ENCODE results near the gene NT5C1A. TPM values are rescaled to one million over a fixed set of nuclear protein-coding genes. Genes with fewer than 3 reads are reported as not detected.

Gene NT5C1A
- total and polyA plus RNA-seq, 2 experiments from 2014 or later = not detected

- DNase-seq = peak; percentile 11
- Histone ChIP-seq H2AFZ (no peak overlapping the region), H3K27ac (no peak overlapping the region)
These were observed 11.8 kb upstream of the NT5C1A start for GRCh38 chr1:39683591-39684312.

GRCh38 chr1:39681999-39682398, 10.1 kb upstream of the NT5C1A start:
- Histone ChIP-seq H3K4me1 (ENCODE audit: insufficient read depth) (no peaks in the 10 kb centered on the region), H3F3A (ENCODE audit: insufficient read depth) (no peaks in the 10 kb centered on the region), H3K4me3 (no peak overlapping the region), H3K79me2 (ENCODE audit: insufficient read depth) (no peaks in the 10 kb centered on the region), H4K20me1 (ENCODE audit: insufficient read depth) (no peaks in the 10 kb centered on the region), H3K9me3 (ENCODE audit: low read depth) (no peaks in the 10 kb centered on the region), H3K9ac (no peak overlapping the region), H3K9me2 (ENCODE audit: insufficient read depth) (no peaks in the 10 kb centered on the region), H3K36me3 (ENCODE audit: low read depth) (no peaks in the 10 kb centered on the region), H3K4me2 (ENCODE audit: unreplicated experiment) (no peak overlapping the region), H2AFZ (no peak overlapping the region), H3K27ac (no peak overlapping the region), H3K27me3 (replicated peaks; ENCODE audit: insufficient read depth) (peaks cover 56% of the 10 kb centered on the region)
- TF ChIP-seq EZH2 (IDR thresholded peaks at IDR 0.05; ENCODE audit: insufficient read depth, poor library complexity, severe bottlenecking) (no peak), EZH2phosphoT487 (IDR thresholded peaks at IDR 0.05; ENCODE audit: insufficient read depth, low read depth) (no peak)
- in situ Hi-C loops (cut with MboI) = no loop called here
- no peak for DNase-seq
- WGBS, 2 experiments (ENCODE audit: low coverage in 1 of 2, low lambda C conversion rate in 2 of 2, missing lambda C conversion rate in 2 of 2) = 53 to 58% methylated on average over 1 of the region's 1 CpG

More at GRCh38 chr1:39683591-39684312, 11.8 kb upstream of the NT5C1A start:
- Histone ChIP-seq H3K9me3 (ENCODE audit: low read depth) (no peaks in the 10 kb centered on the region), H3K36me3 (ENCODE audit: low read depth) (no peaks in the 10 kb centered on the region), H3K4me3 (no peak overlapping the region), H3K4me2 (ENCODE audit: unreplicated experiment) (no peak overlapping the region), H3K27me3 (replicated peaks; ENCODE audit: insufficient read depth) (peaks cover 71% of the 10 kb centered on the region), H3K9me2 (ENCODE audit: insufficient read depth) (no peaks in the 10 kb centered on the region), H3F3A (ENCODE audit: insufficient read depth) (no peaks in the 10 kb centered on the region), H3K79me2 (ENCODE audit: insufficient read depth) (no peaks in the 10 kb centered on the region), H3K4me1 (ENCODE audit: insufficient read depth) (no peaks in the 10 kb centered on the region), H4K20me1 (ENCODE audit: insufficient read depth) (no peaks in the 10 kb centered on the region), H3K9ac (no peak overlapping the region)
- in situ Hi-C loops (cut with MboI) = no loop called here
- 7 to 20% methylated on average over 41 to 45 of the region's 62 CpGs for WGBS, 2 experiments (ENCODE audit: low coverage in 1 of 2, low lambda C conversion rate in 2 of 2, missing lambda C conversion rate in 2 of 2)
- TF ChIP-seq EZH2phosphoT487 (IDR thresholded peaks at IDR 0.05; ENCODE audit: insufficient read depth, low read depth) = no peak
- peak; percentile 61 for TF ChIP-seq EZH2 (IDR thresholded peaks at IDR 0.05; ENCODE audit: insufficient read depth, poor library complexity, severe bottlenecking)

- Histone ChIP-seq H3K27me3 (replicated peaks; ENCODE audit: insufficient read depth) (peaks cover 49% of the 10 kb centered on the region), H3K27ac (no peak overlapping the region), H3K4me3 (no peak overlapping the region), H3K36me3 (ENCODE audit: low read depth) (no peaks in the 10 kb centered on the region), H3K9ac (no peak overlapping the region), H3K9me2 (ENCODE audit: insufficient read depth) (no peaks in the 10 kb centered on the region), H4K20me1 (ENCODE audit: insufficient read depth) (no peaks in the 10 kb centered on the region), H3K4me2 (ENCODE audit: unreplicated experiment) (no peak overlapping the region), H2AFZ (no peak overlapping the region), H3K9me3 (ENCODE audit: low read depth) (no peaks in the 10 kb centered on the region), H3F3A (ENCODE audit: insufficient read depth) (no peaks in the 10 kb centered on the region), H3K4me1 (ENCODE audit: insufficient read depth) (no peaks in the 10 kb centered on the region), H3K79me2 (ENCODE audit: insufficient read depth) (no peaks in the 10 kb centered on the region)
- TF ChIP-seq EZH2phosphoT487 (IDR thresholded peaks at IDR 0.05; ENCODE audit: insufficient read depth, low read depth) (no peak), EZH2 (IDR thresholded peaks at IDR 0.05; ENCODE audit: insufficient read depth, poor library complexity, severe bottlenecking) (no peak)
- 74 to 75% methylated on average over 3 of the region's 3 CpGs for WGBS, 2 experiments (ENCODE audit: low coverage in 1 of 2, low lambda C conversion rate in 2 of 2, missing lambda C conversion rate in 2 of 2)
- DNase-seq = no peak
- in situ Hi-C loops (cut with MboI) = no loop called here
These were observed 9.4 kb upstream of the NT5C1A start for GRCh38 chr1:39681294-39681693.

- H3K79me2 ChIP-seq (ENCODE audit: insufficient read depth) = no peaks in the 10 kb centered on the region
- WGBS, 2 experiments (ENCODE audit: low coverage in 1 of 2, low lambda C conversion rate in 2 of 2, missing lambda C conversion rate in 2 of 2) = 67% methylated on average over 4 of the region's 4 CpGs
- H4K20me1 ChIP-seq (ENCODE audit: insufficient read depth) = no peaks in the 10 kb centered on the region
- no peak overlapping the region for H2AFZ ChIP-seq
- no peaks in the 10 kb centered on the region for H3K36me3 ChIP-seq (ENCODE audit: low read depth)
- no peak overlapping the region for H3K4me2 ChIP-seq (ENCODE audit: unreplicated experiment)
- no peaks in the 10 kb centered on the region for H3K4me1 ChIP-seq (ENCODE audit: insufficient read depth)
- no peaks in the 10 kb centered on the region for H3K9me2 ChIP-seq (ENCODE audit: insufficient read depth)
- no peaks in the 10 kb centered on the region for H3F3A ChIP-seq (ENCODE audit: insufficient read depth)
- in situ Hi-C loops (cut with MboI) = no loop called here
- DNase-seq = no peak
- no peaks in the 10 kb centered on the region for H3K9me3 ChIP-seq (ENCODE audit: low read depth)
- no peak overlapping the region for H3K9ac ChIP-seq
- TF ChIP-seq EZH2phosphoT487 (IDR thresholded peaks at IDR 0.05; ENCODE audit: insufficient read depth, low read depth) = no peak
- TF ChIP-seq EZH2 (IDR thresholded peaks at IDR 0.05; ENCODE audit: insufficient read depth, poor library complexity, severe bottlenecking) = no peak
- peaks cover 47% of the 10 kb centered on the region for H3K27me3 ChIP-seq (replicated peaks; ENCODE audit: insufficient read depth)
- H3K27ac ChIP-seq = no peak overlapping the region
- no peak overlapping the region for H3K4me3 ChIP-seq
These were observed 8.8 kb upstream of the NT5C1A start for GRCh38 chr1:39680751-39681150.

All from GM23248 (cell line).